AG04449 (cell line): ENCODE results near the gene DHDDS.

Source experiments
- CTCF ChIA-PET: fragments of 350-600 bp; formaldehyde crosslinking; extraction: SDS; loops from one replicate; lab custom pipeline; 2021; ENCODE audit warnings: antibody characterized with exemption; lab: Yijun Ruan, JAX
- POLR2A ChIA-PET: fragments of 400-600, 350-600 bp; formaldehyde crosslinking; extraction: SDS; loops from one replicate; lab custom pipeline; 2020; ENCODE audit warnings: antibody characterized with exemption, inconsistent platforms; lab: Yijun Ruan, JAX
- DNase-seq: peaks from one replicate; pipeline ENCODE4 v3.0.0-alpha.2; 2010; ENCODE audit warnings: low read depth, low spot score
- H3K4me3 ChIP-seq: 2 replicates; pipeline ENCODE4 v1.5.1; 2011; ENCODE audit warnings: low read depth, mild to moderate bottlenecking, control low read depth, low read length
- TF ChIP-seq, protein P1 (sequence below): IDR thresholded peaks from one replicate; pipeline ENCODE4 v1.5.1; 2011; ENCODE audit warnings: mild to moderate bottlenecking, moderate library complexity, low read length, control low read depth, inconsistent platforms; ENCODE audit not compliant: insufficient read depth; ENCODE audit errors: missing control alignments

DHDDS gene

DNA sequence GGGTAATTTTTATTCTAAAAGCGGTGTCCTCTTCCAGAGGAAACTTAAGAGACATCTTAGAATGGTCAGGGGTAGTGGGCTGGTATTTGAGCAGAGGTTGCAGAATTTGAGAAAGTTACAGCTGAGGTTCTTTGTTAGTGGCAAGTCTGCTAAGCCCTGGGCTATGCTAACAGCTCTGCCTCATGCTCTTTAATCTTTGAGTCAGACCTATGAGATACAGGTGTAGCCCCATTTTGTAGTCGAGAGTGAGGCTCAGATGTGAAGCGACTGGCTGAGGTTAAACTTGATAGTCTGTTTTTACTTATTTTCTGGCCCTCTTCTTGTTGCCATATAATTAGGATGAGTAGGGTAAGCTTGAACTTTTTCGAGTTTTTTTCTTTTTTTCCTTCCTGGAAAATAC, 44.8 kb downstream of the DHDDS start:
- CTCF ChIA-PET: interaction anchor here (1.6 kb wide), 1 partner anchor 23 kb away, joined by 5 read pairs; no protein-coding TSS in a partner anchor
- no peak for DNase-seq
- TF ChIP-seq, protein P1, sequence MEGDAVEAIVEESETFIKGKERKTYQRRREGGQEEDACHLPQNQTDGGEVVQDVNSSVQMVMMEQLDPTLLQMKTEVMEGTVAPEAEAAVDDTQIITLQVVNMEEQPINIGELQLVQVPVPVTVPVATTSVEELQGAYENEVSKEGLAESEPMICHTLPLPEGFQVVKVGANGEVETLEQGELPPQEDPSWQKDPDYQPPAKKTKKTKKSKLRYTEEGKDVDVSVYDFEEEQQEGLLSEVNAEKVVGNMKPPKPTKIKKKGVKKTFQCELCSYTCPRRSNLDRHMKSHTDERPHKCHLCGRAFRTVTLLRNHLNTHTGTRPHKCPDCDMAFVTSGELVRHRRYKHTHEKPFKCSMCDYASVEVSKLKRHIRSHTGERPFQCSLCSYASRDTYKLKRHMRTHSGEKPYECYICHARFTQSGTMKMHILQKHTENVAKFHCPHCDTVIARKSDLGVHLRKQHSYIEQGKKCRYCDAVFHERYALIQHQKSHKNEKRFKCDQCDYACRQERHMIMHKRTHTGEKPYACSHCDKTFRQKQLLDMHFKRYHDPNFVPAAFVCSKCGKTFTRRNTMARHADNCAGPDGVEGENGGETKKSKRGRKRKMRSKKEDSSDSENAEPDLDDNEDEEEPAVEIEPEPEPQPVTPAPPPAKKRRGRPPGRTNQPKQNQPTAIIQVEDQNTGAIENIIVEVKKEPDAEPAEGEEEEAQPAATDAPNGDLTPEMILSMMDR: no peak
- POLR2A ChIA-PET: no interaction called here
- H3K4me3 ChIP-seq: no peak overlapping the region

DNA sequence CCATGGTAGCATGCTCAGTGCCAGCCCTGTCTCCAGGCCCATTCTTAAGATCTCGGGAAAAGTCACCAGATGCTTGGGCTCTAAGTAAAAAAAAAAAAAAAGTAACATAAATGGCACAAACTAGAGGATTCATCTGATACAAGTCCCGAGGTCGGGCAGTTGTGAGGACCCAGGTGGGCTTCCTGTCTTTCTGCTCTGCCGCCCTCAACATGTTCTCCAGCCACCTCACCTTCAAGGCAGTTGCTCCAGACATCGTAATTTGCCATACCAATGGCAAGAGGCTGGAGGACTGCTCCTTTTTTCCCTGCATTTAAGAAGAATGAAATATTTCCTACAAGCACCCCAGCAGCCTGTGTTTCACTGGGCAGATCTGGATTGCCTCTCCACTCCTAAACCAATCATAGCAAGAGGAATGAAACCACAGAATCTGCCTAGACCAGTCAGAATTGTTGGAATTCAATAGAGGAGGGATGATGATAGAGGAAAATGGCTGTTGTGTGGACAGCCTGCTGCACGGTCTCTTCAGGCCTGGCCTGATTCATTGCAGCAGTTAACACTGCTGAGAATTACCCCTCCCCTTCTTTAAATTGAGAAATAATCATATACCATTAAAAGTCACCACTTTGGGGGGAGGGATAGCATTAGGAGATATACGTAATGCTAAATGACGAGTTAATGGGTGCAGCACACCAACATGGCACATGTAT, 45.5 kb downstream of the DHDDS start:
- CTCF ChIA-PET: interaction anchor here (1.6 kb wide), 1 partner anchor 23 kb away, joined by 5 read pairs; no protein-coding TSS in a partner anchor
- no peak for DNase-seq

DNA sequence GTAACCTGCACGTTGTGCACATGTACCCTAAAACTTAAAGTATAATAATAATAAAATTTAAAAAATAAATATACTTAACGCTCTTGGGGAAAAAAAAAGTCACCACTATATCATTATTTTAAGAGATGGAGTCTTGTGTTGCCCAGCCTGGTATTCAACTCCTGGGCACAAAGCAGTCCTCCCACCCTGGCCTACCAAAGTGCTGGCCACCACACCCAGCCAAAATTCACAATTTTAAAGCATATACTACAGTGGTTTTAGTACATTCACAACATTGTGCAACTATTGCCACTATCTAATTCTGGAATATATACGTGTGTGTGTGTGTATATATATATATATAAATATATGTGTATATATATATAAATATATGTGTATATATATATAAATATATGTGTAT, 46.0 kb downstream of the DHDDS start:
- TF ChIP-seq, protein P1: no peak
- CTCF ChIA-PET: interaction anchor here (1.5 to 2.4 kb wide), 2 partner anchors 8 to 21 kb away, joined by 3 to 10 read pairs; no protein-coding TSS in a partner anchor
- DNase-seq: no peak
- POLR2A ChIA-PET: no interaction called here
- H3K4me3 ChIP-seq: no peak overlapping the region

More for the DNA sequence above, 45.5 kb downstream of the DHDDS start:
- H3K4me3 ChIP-seq: no peak overlapping the region
- TF ChIP-seq, protein P1: no peak
- POLR2A ChIA-PET: no interaction called here

DNA sequence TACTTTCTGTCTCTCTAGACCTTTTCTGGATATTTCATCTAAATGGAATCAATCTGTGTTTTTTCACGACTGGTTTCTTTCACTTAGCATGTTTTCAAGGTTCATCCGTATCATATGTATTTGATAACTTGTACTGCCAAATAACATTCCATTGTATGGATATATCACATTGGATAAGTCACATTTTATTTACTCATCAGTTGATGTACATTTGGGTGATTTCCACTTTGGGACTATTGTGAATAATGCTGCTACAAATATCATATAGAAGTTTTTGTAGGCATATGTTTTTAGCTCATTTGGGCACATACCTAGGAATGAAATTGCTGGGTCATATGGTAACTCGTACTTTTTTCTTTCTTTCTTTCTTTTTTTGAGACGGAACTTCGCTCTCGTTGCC, 46.9 kb downstream of the DHDDS start:
- H3K4me3 ChIP-seq: no peak overlapping the region
- DNase-seq: no peak
- ChIA-PET POLR2A (interaction anchor here (0.5 kb wide), 1 partner anchor 10 kb away, joined by 3 read pairs; no protein-coding TSS in a partner anchor), CTCF (interaction anchor here (1.5 to 2.4 kb wide), 2 partner anchors 9 to 20 kb away, joined by 3 to 10 read pairs; no protein-coding TSS in a partner anchor)
- TF ChIP-seq, protein P1: no peak

DNA sequence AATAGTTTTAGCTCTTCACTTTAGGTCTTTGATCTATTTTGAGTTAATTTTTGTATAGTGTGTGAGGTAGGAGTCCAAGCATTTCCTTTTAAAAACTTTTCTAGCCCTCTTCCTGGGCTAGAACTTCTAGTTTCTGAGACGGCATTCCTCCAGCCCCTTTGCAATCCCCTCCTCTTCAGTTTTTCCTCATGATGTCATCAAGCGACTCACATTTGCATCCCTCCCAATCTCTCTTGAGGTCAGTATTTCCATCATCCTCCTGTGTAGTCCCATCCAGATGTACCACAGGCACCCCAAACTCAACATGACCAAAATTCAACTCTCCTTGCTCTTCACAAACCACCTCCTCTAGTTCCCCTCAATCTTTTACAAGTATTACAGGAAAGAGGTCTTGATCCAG, 50.8 kb downstream of the DHDDS start:
- H3K4me3 ChIP-seq: no peak overlapping the region
- no peak for DNase-seq
- ChIA-PET POLR2A (interaction anchor here (0.7 kb wide), 1 partner anchor 44 kb away, joined by 3 read pairs; no protein-coding TSS in a partner anchor), CTCF (interaction anchor here (2.7 to 3.2 kb wide), 2 partner anchors 12 to 17 kb away, joined by 13 to 17 read pairs; no protein-coding TSS in a partner anchor)
- TF ChIP-seq, protein P1: no peak

DNA sequence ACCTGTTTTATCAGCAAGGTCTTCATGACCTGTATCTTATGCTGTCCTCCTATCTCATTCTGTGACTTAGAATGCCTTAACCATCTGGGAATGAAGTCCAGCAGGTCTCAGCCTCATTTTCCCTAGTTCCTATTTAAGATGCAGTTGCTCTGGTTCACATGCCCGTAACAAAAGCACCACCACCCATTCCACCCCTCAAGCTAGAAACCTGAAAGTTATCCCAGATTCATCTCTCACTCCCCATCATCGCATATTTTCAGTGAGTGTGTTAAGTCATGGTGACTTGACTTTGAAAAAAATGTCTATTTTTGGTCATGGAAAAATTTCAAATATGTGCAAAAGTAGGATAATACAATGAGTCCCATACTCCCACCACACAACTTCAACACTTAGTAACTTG, 51.9 kb downstream of the DHDDS start:
- ChIA-PET CTCF (interaction anchor here (3.2 kb wide), 1 partner anchor 14 kb away, joined by 17 read pairs; no protein-coding TSS in a partner anchor), POLR2A (no interaction called here)
- no peak for DNase-seq
- no peak overlapping the region for H3K4me3 ChIP-seq
- TF ChIP-seq, protein P1: no peak
